Stomach (tissue), 9 donors: ENCODE data around the gene FOXO3. TPM values are rescaled to one million over a fixed set of nuclear protein-coding genes. Genes with fewer than 3 reads are reported as not detected.
A peak's percentile ranks its signal among the peaks of the same experiment; 100 is the strongest.

Experiments used
- DNase-seq, 2 donors: peaks; one replicate each; pipeline versions ENCODE4 v3.0.0 to v3.0.0-alpha.2; 2013 to 2019
- H3K27ac ChIP-seq, 5 donors: fragments of 200-600 bp in 4 of 5; sonication (generic) in 4 of 5; one replicate each; pipeline ENCODE4 v1.5.1; 2013 to 2019; ENCODE audit warnings: mild to moderate bottlenecking in 1 of 5, moderate library complexity in 1 of 5
- H3K27me3 ChIP-seq, 3 donors: fragments of 200-600 bp; sonication (generic); one replicate each; pipeline ENCODE4 v1.5.1; 2017 to 2019; ENCODE audit warnings: mixed run types in 1 of 3
- H3K36me3 ChIP-seq, 4 donors: fragments of 200-600 bp; sonication (generic); 1 replicate in 3 of 4; 2 replicates in 1 of 4; pipeline ENCODE4 v1.5.1; 2016 to 2019
- H3K4me1 ChIP-seq, 4 donors: fragments of 200-600 bp; sonication (generic); one replicate each; pipeline ENCODE4 v1.5.1; 2016 to 2019
- H3K4me3 ChIP-seq, 4 donors: fragments of 200-600 bp; sonication (generic) in 3 of 4; one replicate each; pipeline ENCODE4 v1.5.1; 2016 to 2019; ENCODE audit warnings: mild to moderate bottlenecking in 1 of 4
- H3K9me3 ChIP-seq, 4 donors: fragments of 200-600 bp; sonication (generic); one replicate each; pipeline ENCODE4 v1.5.1; 2016 to 2019
- EP300 ChIP-seq: sonication (generic); formaldehyde crosslinking; IDR thresholded peaks from one replicate; pipeline ENCODE4 v1.6.1; 2017; ENCODE audit warnings: antibody characterized with exemption
- POLR2A ChIP-seq, 4 donors: fragments of 450-650 bp; IDR thresholded peaks; one replicate each; pipeline ENCODE4 v1.6.1; 2016; ENCODE audit warnings: antibody characterized with exemption in 4 of 4, control low read depth in 2 of 4, mild to moderate bottlenecking in 1 of 4, moderate library complexity in 1 of 4
- POLR2AphosphoS5 ChIP-seq, 3 donors: sonication (generic); formaldehyde crosslinking; IDR thresholded peaks; one replicate each; pipeline ENCODE4 v1.6.1; 2016; ENCODE audit warnings: antibody characterized with exemption in 3 of 3
- WGBS, 5 donors: extraction: QIAGEN DNeasy Blood & Tissue Kit in 3 of 5; methylation state at CpG; one replicate each; pipeline versions ENCODE4 v1.1.5 to v1.1.7; 2013 to 2018; 5-methylcytosine and 5-hydroxymethylcytosine counted together
- intact Hi-C: fragments of 100-400 bp; cut with DNase I; formaldehyde crosslinking; loops from one replicate; pipeline ENCODE4 v1.15.1; 2023; ENCODE audit warnings: low total_unique reads
- polyA plus RNA-seq, 3 donors: library from polyadenylated mRNA; stranded (reverse); fragments of 200-250 nt; gene quantifications; one replicate each; pipeline ENCODE4 v1.2.3, GENCODE V29; 2013
- total RNA-seq, 5 donors: library from RNA; depleted of rRNA; stranded (reverse); fragments of >200 nt; gene quantifications; one replicate each; pipeline versions ENCODE4 v1.1.0 to v1.2.3, GENCODE V29; 2014 to 2016
- TF ChIP-seq, protein P1 (sequence below), 7 experiments: fragments of 450-650 bp in 4 of 7; fragments of 200-600 bp in 3 of 7; sonication (generic) in 3 of 7; IDR thresholded peaks; one replicate each; pipeline ENCODE4 v1.5.1; 2016 to 2019; ENCODE audit warnings: antibody characterized with exemption in 7 of 7, control low read depth in 2 of 7, mild to moderate bottlenecking in 1 of 7
- donor health status: healthy with polysubstance abuse.
- donor health status: Bipolar disorder and iron deficiency.
- donor health status: healthy.

FOXO3 gene
- total and polyA plus RNA-seq, 8 donors: 13.0 to 89.8 (median 42.1) TPM

DNA sequence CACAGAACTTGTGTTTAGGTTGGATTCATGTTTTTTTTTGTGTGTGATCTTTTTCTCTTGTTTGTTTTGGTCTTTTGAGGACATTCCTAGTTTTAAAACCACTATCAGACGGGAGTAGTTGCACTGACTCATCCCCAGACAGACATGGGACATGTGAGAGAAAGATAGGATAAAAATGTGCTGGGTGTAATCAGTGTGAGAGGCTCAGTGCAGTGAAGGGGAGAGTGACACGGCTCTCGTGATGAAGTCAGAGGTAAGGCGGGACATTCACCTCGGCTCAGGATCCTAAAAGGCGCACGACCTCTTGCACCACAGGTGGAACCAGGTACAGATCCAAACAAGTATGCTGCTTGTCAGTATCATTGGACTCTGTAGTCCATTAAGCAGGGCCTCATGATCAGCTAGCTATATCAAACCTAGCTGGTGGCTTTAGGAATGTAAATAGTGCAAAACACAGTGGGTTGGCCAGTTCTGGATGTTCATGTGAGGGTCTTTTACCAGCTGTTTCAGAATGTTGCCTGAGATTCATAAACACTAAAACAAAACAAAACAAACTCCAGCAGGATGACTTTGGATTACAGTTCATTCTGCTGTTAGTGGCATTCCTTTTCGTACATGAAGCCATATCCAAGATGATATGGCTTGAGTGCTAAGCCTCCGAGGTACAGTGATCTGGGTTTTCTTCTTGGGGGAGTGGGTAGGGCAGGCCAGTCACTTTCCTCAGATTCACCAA lies 18.0 kb downstream of the FOXO3 start:
- H3K36me3 ChIP-seq: peaks cover 0 to 24% (median 17%) of the 10 kb centered on the region in 4 donors
- WGBS, 5 donors: 61 to 79% (median 75%) methylated on average over 9 of the region's 9 CpGs
- no peaks in the 10 kb centered on the region for H3K9me3 ChIP-seq
- DNase-seq: no peak
- TF ChIP-seq POLR2A (IDR thresholded peaks at IDR 0.05) (no peak), EP300 (no peak), POLR2AphosphoS5 (IDR thresholded peaks at IDR 0.05) (no peak)
- TF ChIP-seq, protein P1, sequence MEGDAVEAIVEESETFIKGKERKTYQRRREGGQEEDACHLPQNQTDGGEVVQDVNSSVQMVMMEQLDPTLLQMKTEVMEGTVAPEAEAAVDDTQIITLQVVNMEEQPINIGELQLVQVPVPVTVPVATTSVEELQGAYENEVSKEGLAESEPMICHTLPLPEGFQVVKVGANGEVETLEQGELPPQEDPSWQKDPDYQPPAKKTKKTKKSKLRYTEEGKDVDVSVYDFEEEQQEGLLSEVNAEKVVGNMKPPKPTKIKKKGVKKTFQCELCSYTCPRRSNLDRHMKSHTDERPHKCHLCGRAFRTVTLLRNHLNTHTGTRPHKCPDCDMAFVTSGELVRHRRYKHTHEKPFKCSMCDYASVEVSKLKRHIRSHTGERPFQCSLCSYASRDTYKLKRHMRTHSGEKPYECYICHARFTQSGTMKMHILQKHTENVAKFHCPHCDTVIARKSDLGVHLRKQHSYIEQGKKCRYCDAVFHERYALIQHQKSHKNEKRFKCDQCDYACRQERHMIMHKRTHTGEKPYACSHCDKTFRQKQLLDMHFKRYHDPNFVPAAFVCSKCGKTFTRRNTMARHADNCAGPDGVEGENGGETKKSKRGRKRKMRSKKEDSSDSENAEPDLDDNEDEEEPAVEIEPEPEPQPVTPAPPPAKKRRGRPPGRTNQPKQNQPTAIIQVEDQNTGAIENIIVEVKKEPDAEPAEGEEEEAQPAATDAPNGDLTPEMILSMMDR (IDR thresholded peaks at IDR 0.05): no peak
- peak overlapping the region; percentile 9 to 79 (median 70) for H3K27ac ChIP-seq
- no peak overlapping the region for H3K4me3 ChIP-seq
- no peaks in the 10 kb centered on the region for H3K27me3 ChIP-seq
- intact Hi-C loops: loop anchor here (10.0 kb wide), 1 partner anchor 96 kb away; no protein-coding TSS in a partner anchor
- peaks cover 77 to 100% (median 92%) of the 10 kb centered on the region in 4 donors for H3K4me1 ChIP-seq

DNA sequence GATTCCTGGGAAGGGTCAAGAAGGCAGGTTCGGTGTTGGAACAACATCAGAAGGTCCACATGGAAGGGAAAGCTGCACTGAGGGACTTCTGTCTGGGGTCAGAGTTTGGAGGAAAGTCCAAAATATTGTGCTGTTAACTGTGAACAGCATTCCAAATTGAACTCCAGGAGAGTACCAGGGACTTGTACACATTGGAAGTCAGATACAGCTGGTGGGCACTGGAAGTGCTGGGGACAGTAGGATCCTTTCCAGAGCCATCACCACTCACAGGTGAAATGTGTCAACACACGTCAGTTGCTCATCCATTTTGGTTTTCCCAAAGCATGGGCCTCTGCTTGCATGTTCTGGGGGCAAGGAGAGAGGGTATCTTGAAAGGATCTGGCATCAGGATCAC lies 18.6 kb downstream of the FOXO3 start:
- Histone ChIP-seq H3K36me3 (peaks cover 0 to 24% (median 14%) of the 10 kb centered on the region in 4 donors), H3K4me3 (no peak overlapping the region), H3K27ac (peak overlapping the region in 4 of 5 donors; percentile 9 to 79 (median 72)), H3K9me3 (no peaks in the 10 kb centered on the region), H3K4me1 (peaks cover 81 to 100% (median 92%) of the 10 kb centered on the region in 4 donors), H3K27me3 (no peaks in the 10 kb centered on the region)
- intact Hi-C loops: loop anchor here (10.0 kb wide), 1 partner anchor 95 kb away; no protein-coding TSS in a partner anchor
- WGBS, 5 donors: 78 to 92% (median 88%) methylated on average over 2 of the region's 2 CpGs
- TF ChIP-seq EP300 (no peak), POLR2A (IDR thresholded peaks at IDR 0.05) (no peak), POLR2AphosphoS5 (IDR thresholded peaks at IDR 0.05) (no peak)
- TF ChIP-seq, protein P1 (IDR thresholded peaks at IDR 0.05): no peak
- no peak for DNase-seq

DNA sequence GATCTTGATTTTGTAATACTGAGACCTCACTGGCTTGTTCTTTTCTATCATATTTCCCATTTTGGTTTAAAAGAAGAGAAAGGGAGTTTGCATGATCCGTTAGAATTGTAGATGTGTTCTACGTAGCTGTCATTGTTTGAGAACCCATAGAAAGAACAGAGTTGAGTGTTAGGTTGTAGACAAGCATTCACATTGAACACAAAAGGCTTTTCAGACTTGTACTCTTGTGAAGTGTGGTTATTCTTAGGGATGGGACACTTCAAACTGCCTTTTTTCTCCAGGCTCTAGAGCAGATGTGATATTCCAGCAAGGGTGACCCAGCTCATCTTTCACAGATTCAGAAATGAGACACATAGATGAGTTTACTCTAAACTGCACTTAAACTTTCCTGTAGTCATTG lies 19.9 kb downstream of the FOXO3 start:
- DNase-seq: no peak
- Histone ChIP-seq H3K4me3 (no peak overlapping the region), H3K9me3 (no peaks in the 10 kb centered on the region), H3K4me1 (peaks cover 81 to 100% (median 90%) of the 10 kb centered on the region in 4 donors), H3K27ac (peak overlapping the region; percentile 55 to 79 (median 72)), H3K36me3 (peaks cover 0 to 24% (median 14%) of the 10 kb centered on the region in 4 donors), H3K27me3 (no peaks in the 10 kb centered on the region)
- intact Hi-C loops: no loop called here
- 77 to 97% (median 91%) methylated on average over 2 of the region's 2 CpGs for WGBS, 5 donors
- TF ChIP-seq, protein P1 (IDR thresholded peaks at IDR 0.05): no peak
- TF ChIP-seq EP300: no peak

DNA sequence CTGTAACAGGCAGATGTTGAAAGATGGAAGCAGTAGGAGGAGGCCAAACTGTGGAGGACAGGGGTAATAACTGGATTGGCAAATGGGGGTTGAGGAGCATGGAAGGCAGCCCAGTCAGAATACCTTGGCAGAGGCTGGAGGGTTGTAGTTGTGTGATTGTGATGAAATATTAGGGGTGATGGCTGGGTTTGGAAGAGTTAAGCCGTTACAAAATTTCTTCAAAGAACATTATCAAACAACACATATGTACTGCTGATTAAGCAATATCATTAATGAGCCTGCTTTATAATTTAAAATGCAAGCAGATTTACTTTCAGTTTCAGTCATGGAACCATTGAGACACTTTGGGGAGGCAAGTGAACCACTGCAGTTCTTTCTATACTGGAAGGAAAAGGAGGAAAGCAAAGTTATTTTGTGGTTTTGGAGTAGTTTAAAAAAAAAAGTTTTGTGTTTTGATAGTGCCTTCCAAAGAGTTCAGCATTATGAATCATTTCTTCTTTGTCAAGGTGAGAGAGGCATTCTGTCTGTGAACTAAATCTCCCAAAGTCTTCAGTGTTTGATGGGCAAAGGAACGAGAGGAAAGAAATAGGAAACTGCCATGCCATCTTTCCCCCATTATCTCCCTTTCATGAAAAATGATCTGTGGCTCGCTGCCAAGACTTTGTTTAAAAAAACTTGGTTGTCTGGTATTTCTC lies 20.7 kb downstream of the FOXO3 start:
- Histone ChIP-seq H3K4me1 (peaks cover 82 to 100% (median 91%) of the 10 kb centered on the region in 4 donors), H3K36me3 (peaks cover 0 to 24% (median 14%) of the 10 kb centered on the region in 4 donors), H3K27ac (peak overlapping the region; percentile 55 to 79 (median 72)), H3K27me3 (no peaks in the 10 kb centered on the region), H3K4me3 (peak overlapping the region in 1 of 4 donors; percentile 0), H3K9me3 (no peaks in the 10 kb centered on the region)
- intact Hi-C loops: no loop called here
- WGBS, 5 donors: 11 to 17% (median 15%) methylated on average over 3 of the region's 3 CpGs
- DNase-seq: peak in 1 of 2 donors; percentile 59
- TF ChIP-seq POLR2A (IDR thresholded peaks at IDR 0.05) (no peak), EP300 (peak; percentile 16), POLR2AphosphoS5 (IDR thresholded peaks at IDR 0.05) (peak; percentile 39 to 62 (median 52))
- TF ChIP-seq, protein P1 (IDR thresholded peaks at IDR 0.05): no peak
